H1 (cell line): ENCODE measurements around the gene TIMD4. TPM values are rescaled to one million over a fixed set of nuclear protein-coding genes. Genes with fewer than 3 reads are reported as not detected.

Experiments
- BRCA1 ChIP-seq: IDR thresholded peaks from 2 replicates; pipeline ENCODE4 v1.6.1; 2012; ENCODE audit warnings: low read depth, low read length, improper control_type of control experiment
- CREB1 ChIP-seq: IDR thresholded peaks from 2 replicates; pipeline ENCODE4 v1.6.1; 2012; ENCODE audit warnings: inconsistent platforms
- EP300 ChIP-seq, 2 experiments: IDR thresholded peaks; 1 replicate in 1 of 2; 2 replicates in 1 of 2; pipeline ENCODE4 v1.6.1; 2011 to 2012; ENCODE audit warnings: low read depth in 2 of 2, low read length in 2 of 2, mild to moderate bottlenecking in 2 of 2, borderline replicate concordance in 1 of 2, inconsistent platforms in 1 of 2, moderate library complexity in 1 of 2
- GTF2F1 ChIP-seq: IDR thresholded peaks from 2 replicates; pipeline ENCODE4 v1.6.1; 2012; ENCODE audit warnings: low read depth, low read length, improper control_type of control experiment, borderline replicate concordance
- TBP ChIP-seq: IDR thresholded peaks from 2 replicates; pipeline ENCODE4 v1.6.1; 2011; ENCODE audit warnings: low read depth, low read length, improper control_type of control experiment
- TCF12 ChIP-seq: IDR thresholded peaks from 2 replicates; pipeline ENCODE4 v1.6.1; 2011; ENCODE audit warnings: low read depth, mild to moderate bottlenecking, low read length
- ZNF274 ChIP-seq: IDR thresholded peaks from 2 replicates; pipeline ENCODE4 v1.7.0; 2012; ENCODE audit warnings: low read length, borderline replicate concordance; ENCODE audit errors: extremely low read depth
- polyA plus RNA-seq, 7 experiments: library from polyadenylated mRNA; depleted of rRNA in 3 of 7; stranded (reverse) in 5 of 7; unstranded in 2 of 7; fragments of >200 nt in 5 of 7; fragments of 200-250 nt in 2 of 7; gene quantifications; 1 replicate in 5 of 7; 2 replicates in 1 of 7; 4 replicates in 1 of 7; pipeline versions ENCODE4 v1.2.1 to v1.2.3, GENCODE V29; 2011 to 2013; ENCODE audit warnings: missing spikeins in 2 of 7, mixed read lengths in 2 of 7
- total RNA-seq: library from RNA; stranded (reverse); fragmentation: NEBNext Ultra II Directional; extraction: Animal tissue kit (Norgen Biotek cat#: 25700); gene quantifications from 2 replicates; pipeline ENCODE4 v1.2.1, GENCODE V29; 2021

TIMD4 gene
- total and polyA plus RNA-seq, 2 of the 8 experiments (the other 6 are each of a cell fraction or from before 2014, with no cell fraction given): not detected

DNA sequence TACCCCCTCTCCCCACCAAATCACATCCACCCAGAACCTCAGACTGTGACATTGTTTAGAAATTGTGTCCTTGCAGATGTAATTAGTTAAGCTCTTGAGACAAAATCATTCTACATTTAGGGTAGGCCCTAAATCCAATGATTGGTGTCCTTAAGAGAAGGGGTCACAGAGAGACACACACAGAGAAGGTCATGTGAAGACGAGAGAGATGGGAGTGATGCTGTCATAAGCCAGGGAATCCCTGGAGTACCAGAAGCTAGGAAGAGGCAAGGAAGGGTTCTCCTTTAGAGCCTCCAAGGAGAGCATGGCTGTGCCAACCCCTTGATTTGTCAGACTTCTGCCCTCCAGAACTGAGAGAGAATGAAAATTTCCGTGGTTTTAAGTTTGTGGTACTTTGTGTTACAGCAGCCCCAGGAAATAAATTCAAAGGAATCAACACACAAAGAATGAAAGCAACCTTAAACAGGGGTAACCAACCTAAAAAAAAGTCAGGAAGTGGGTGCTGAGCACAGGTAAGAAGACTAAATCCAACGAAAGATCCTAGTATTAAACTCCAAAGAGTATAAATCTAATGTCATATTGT lies 33.6 kb downstream of the TIMD4 start (continued):
- no peak for TF ChIP-seq EP300 (IDR thresholded peaks at IDR 0.05; ENCODE audit: borderline replicate concordance in 1 of 2, low read depth in 2 of 2, low read length in 2 of 2)
- no peak for TF ChIP-seq GTF2F1
- TF ChIP-seq ZNF274: no peak
- no peak for TF ChIP-seq BRCA1
- TF ChIP-seq TCF12: no peak
- TF ChIP-seq CREB1: no peak
- TF ChIP-seq TBP: no peak
